ENCODE measurements around the gene USF2. TPM values are rescaled to one million over a fixed set of nuclear protein-coding genes. Genes with fewer than 3 reads are reported as not detected.

The USF2 gene
- total RNA-seq, 1 experiment from 2014 or later = 123 TPM

DNA sequence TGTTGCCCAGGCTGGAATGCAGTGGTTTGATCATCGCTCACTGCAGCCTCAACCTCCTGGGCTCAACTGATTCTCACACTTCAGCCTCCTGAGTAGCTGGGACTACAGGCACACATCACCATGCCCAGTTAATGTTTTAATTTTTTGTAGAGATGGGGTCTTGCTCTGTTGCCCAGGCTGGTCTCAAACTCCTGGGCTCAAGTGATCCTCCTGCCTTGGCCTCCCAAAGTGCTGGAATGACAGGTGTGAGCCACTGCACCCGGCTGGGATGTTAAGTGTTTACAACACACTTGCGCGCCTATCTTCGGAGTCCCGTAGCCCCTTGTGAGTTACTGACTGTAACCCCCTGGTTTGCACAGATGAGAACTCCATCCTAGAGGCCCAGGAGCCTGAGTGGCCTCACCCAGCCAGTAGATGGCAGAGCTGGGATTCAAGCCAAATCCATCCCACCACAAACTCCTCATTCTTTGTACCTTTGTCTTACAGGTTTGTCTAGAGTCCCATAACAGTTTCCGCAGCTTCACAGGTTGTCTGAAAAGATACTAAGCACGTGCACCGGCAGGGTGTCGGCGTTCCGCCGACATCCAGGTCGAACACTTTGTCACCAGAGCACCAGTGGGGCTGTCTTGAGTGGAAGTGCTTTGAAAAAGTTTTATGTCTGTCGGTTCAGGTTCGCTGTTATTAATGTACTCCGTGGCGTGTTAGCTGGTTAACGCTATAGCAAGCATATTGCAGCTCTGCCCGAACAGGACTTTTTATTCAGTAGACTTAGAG, 37.9 kb downstream of the USF2 start:
- WGBS (ENCODE audit: extremely low coverage, insufficient read length, low lambda C conversion rate) = no CpG with 5 or more reads among the region's 20 CpGs
- Mint-ChIP-seq H3K27me3 (ENCODE audit: low read depth) (no peaks in the 10 kb centered on the region), H3K36me3 (ENCODE audit: insufficient read depth in 1 of 3, low read depth in 3 of 3) (peaks cover 0 to 2% (median 0%) of the 10 kb centered on the region in 3 experiments; a peak in 1 of 7 replicates), H3K4me1 (peaks cover 0 to 10% of the 10 kb centered on the region in 2 experiments; a peak in 2 of 4 replicates), H3K4me3 (no peak overlapping the region), H3K9me3 (no peaks in the 10 kb centered on the region), H3K27ac (no peak overlapping the region; a peak in 1 of 7 replicates)
- Histone ChIP-seq H3K9me3 (ENCODE audit: control insufficient read depth, low read depth, low read length) (no peaks in the 10 kb centered on the region), H4K5ac (ENCODE audit: insufficient read length, low read depth, low read length) (no peak overlapping the region), H3K79me2 (ENCODE audit: insufficient read depth, low read length) (no peaks in the 10 kb centered on the region), H3K18ac (ENCODE audit: insufficient read length, low read depth, low read length) (no peak overlapping the region), H3K23me2 (ENCODE audit: insufficient read length, low read depth, low read length, poor library complexity, severe bottlenecking) (no peaks in the 10 kb centered on the region), H3K56ac (ENCODE audit: insufficient read length, low read depth, low read length) (no peak overlapping the region), H2BK20ac (ENCODE audit: low read depth, low read length, poor library complexity, severe bottlenecking) (no peak overlapping the region), H2BK15ac (ENCODE audit: low read depth, low read length) (no peak overlapping the region), H3K4ac (ENCODE audit: low read depth, low read length) (no peak overlapping the region), H3K9ac (ENCODE audit: extremely low read depth, insufficient read length, low read length) (no peak overlapping the region), H3K23ac (ENCODE audit: insufficient read length, low read depth, low read length) (no peak overlapping the region), H2BK120ac (ENCODE audit: low read depth, low read length, poor library complexity, severe bottlenecking) (no peak overlapping the region), H3K4me1 (ENCODE audit: insufficient read depth, low read length) (no peaks in the 10 kb centered on the region; the same call in 1 of the 2 replicates), H3K14ac (ENCODE audit: insufficient read depth, low read length) (no peak overlapping the region), H3T11ph (ENCODE audit: low read length) (no peak overlapping the region), H2BK12ac (ENCODE audit: insufficient read length, low read depth, low read length) (no peak overlapping the region), H4K8ac (replicated peaks; ENCODE audit: insufficient read length, low read depth, low read length) (no peak overlapping the region), H2AFZ (ENCODE audit: low read length) (no peak overlapping the region), H4K20me1 (ENCODE audit: control insufficient read depth, insufficient read depth, insufficient read length) (no peaks in the 10 kb centered on the region), H3K4me2 (ENCODE audit: insufficient read depth, insufficient read length, low read length) (no peak overlapping the region), H3K79me1 (ENCODE audit: insufficient read depth, low read depth, low read length, poor library complexity, severe bottlenecking) (no peaks in the 10 kb centered on the region), H2BK5ac (ENCODE audit: insufficient read length, low read length) (no peak overlapping the region), H2AK5ac (ENCODE audit: insufficient read length, low read length) (no peak overlapping the region), H4K91ac (ENCODE audit: insufficient read length, low read depth, low read length) (no peak overlapping the region), H3K27ac (ENCODE audit: insufficient read length, low read depth, low read length) (no peak overlapping the region), H3K27me3 (ENCODE audit: insufficient read depth, low read length) (no peaks in the 10 kb centered on the region)
- DNase-seq = peak; percentile 66
- TF ChIP-seq CTCF (conservative IDR thresholded peaks at IDR 0.05) = peak; percentile 69
